Ovary (tissue), 3 donors: ENCODE results near the gene MPPED1.

ENCODE experiments used
- CTCF ChIP-seq, 3 donors: fragments of 450-650 bp in 2 of 3; fragments of 200-600 bp in 1 of 3; IDR thresholded peaks; one replicate each; pipeline versions ENCODE4 v1.5.1 to v1.8.0; 2016 to 2022; ENCODE audit warnings: antibody characterized with exemption in 3 of 3, mild to moderate bottlenecking in 1 of 3
- POLR2A ChIP-seq: fragments of 450-650 bp; IDR thresholded peaks from one replicate; pipeline ENCODE4 v1.6.1; 2017; ENCODE audit warnings: antibody characterized with exemption, mild to moderate bottlenecking, moderate library complexity
- donor health status: DM: no; HTN: no; CAD: no.

DNA sequence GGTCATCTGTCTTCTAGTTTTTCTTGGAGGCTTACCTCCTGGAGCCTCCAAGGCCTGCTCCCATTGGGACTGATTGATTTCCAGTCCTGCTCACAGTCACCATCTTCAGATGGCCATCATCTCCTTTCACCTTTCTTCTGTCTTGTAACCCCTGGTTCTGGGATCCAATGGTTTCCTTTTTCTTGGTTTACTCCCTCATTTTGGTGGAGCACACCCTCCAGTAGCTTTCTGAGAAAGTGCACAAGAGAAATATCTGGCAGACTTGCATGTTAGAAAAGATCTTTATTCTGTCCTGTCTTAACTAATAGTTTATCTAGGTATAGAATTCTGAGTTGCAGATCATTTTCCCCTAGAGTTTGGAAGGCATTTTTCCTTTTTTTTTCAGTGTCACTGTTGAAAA lies 50.9 kb downstream of the MPPED1 start:
- no peak for TF ChIP-seq CTCF (IDR thresholded peaks at IDR 0.05)
- no peak for TF ChIP-seq POLR2A
